ENCODE data around the gene USP34.

The USP34 gene

GRCh38 chr2:61241266-61241665 is 229.6 kb downstream of the USP34 start:
- no peak overlapping the region for H3K27ac Mint-ChIP-seq

GRCh38 chr2:61238219-61239012 is 232.5 kb downstream of the USP34 start:
- intact Hi-C loops (cut with micrococcal nuclease) = no loop called here
- Mint-ChIP-seq H3K4me3 (no peak overlapping the region), H3K27ac (no peak overlapping the region), H3K4me1 (ENCODE audit: low read depth) (no peaks in the 10 kb centered on the region), H3K9me3 (no peaks in the 10 kb centered on the region), H3K27me3 (no peaks in the 10 kb centered on the region), H3K36me3 (ENCODE audit: low read depth) (peaks cover 79% of the 10 kb centered on the region)

More at GRCh38 chr2:61241266-61241665, 229.6 kb downstream of the USP34 start:
- no peaks in the 10 kb centered on the region for H3K4me1 Mint-ChIP-seq (ENCODE audit: low read depth)
- no peaks in the 10 kb centered on the region for H3K9me3 Mint-ChIP-seq
- H3K27me3 Mint-ChIP-seq = no peaks in the 10 kb centered on the region
- peaks cover 81% of the 10 kb centered on the region for H3K36me3 Mint-ChIP-seq (ENCODE audit: low read depth)
- no peak overlapping the region for H3K4me3 Mint-ChIP-seq
- intact Hi-C loops (cut with micrococcal nuclease) = no loop called here

- H3K4me3 Mint-ChIP-seq = no peak overlapping the region
- H3K27me3 Mint-ChIP-seq = no peaks in the 10 kb centered on the region
- intact Hi-C loops (cut with micrococcal nuclease) = no loop called here
- peaks cover 78% of the 10 kb centered on the region for H3K36me3 Mint-ChIP-seq (ENCODE audit: low read depth)
- no peaks in the 10 kb centered on the region for H3K4me1 Mint-ChIP-seq (ENCODE audit: low read depth)
- no peaks in the 10 kb centered on the region for H3K9me3 Mint-ChIP-seq
- no peak overlapping the region for H3K27ac Mint-ChIP-seq
These were observed 235.2 kb downstream of the USP34 start for GRCh38 chr2:61235716-61236115.

- intact Hi-C loops (cut with micrococcal nuclease) = no loop called here
- Mint-ChIP-seq H3K36me3 (ENCODE audit: low read depth) (peaks cover 81% of the 10 kb centered on the region), H3K27me3 (no peaks in the 10 kb centered on the region), H3K27ac (no peak overlapping the region), H3K9me3 (no peaks in the 10 kb centered on the region), H3K4me1 (ENCODE audit: low read depth) (no peaks in the 10 kb centered on the region), H3K4me3 (no peak overlapping the region)
These were observed 237.3 kb downstream of the USP34 start for GRCh38 chr2:61233581-61233980.

GRCh38 chr2:61229936-61230335 is 241.0 kb downstream of the USP34 start:
- H3K4me3 Mint-ChIP-seq = no peak overlapping the region
- H3K4me1 Mint-ChIP-seq (ENCODE audit: low read depth) = no peaks in the 10 kb centered on the region
- H3K27ac Mint-ChIP-seq = no peak overlapping the region
- intact Hi-C loops (cut with micrococcal nuclease) = no loop called here
- H3K36me3 Mint-ChIP-seq (ENCODE audit: low read depth) = peaks cover 89% of the 10 kb centered on the region
- no peaks in the 10 kb centered on the region for H3K27me3 Mint-ChIP-seq
- H3K9me3 Mint-ChIP-seq = no peaks in the 10 kb centered on the region

- intact Hi-C loops (cut with micrococcal nuclease) = no loop called here
- Mint-ChIP-seq H3K27ac (no peak overlapping the region), H3K4me1 (ENCODE audit: low read depth) (no peaks in the 10 kb centered on the region), H3K36me3 (ENCODE audit: low read depth) (peaks cover 78% of the 10 kb centered on the region), H3K9me3 (no peaks in the 10 kb centered on the region), H3K4me3 (no peak overlapping the region), H3K27me3 (no peaks in the 10 kb centered on the region)
These were observed 248.3 kb downstream of the USP34 start for GRCh38 chr2:61222567-61222966.

GRCh38 chr2:61221819-61222218 is 249.1 kb downstream of the USP34 start:
- H3K27me3 Mint-ChIP-seq = no peaks in the 10 kb centered on the region
- intact Hi-C loops (cut with micrococcal nuclease) = no loop called here

GRCh38 chr2:61220768-61221167 is 250.1 kb downstream of the USP34 start:
- no peak overlapping the region for H3K4me3 Mint-ChIP-seq
- H3K4me1 Mint-ChIP-seq (ENCODE audit: low read depth) = no peaks in the 10 kb centered on the region
- H3K9me3 Mint-ChIP-seq = no peaks in the 10 kb centered on the region
- intact Hi-C loops (cut with micrococcal nuclease) = no loop called here
- H3K27me3 Mint-ChIP-seq = no peaks in the 10 kb centered on the region
- H3K27ac Mint-ChIP-seq = no peak overlapping the region
- peaks cover 73% of the 10 kb centered on the region for H3K36me3 Mint-ChIP-seq (ENCODE audit: low read depth)

More at GRCh38 chr2:61221819-61222218, 249.1 kb downstream of the USP34 start:
- no peaks in the 10 kb centered on the region for H3K9me3 Mint-ChIP-seq
- H3K4me1 Mint-ChIP-seq (ENCODE audit: low read depth) = no peaks in the 10 kb centered on the region
- H3K4me3 Mint-ChIP-seq = no peak overlapping the region
- H3K27ac Mint-ChIP-seq = no peak overlapping the region
- H3K36me3 Mint-ChIP-seq (ENCODE audit: low read depth) = peaks cover 74% of the 10 kb centered on the region

GRCh38 chr2:61218817-61219170 is 252.1 kb downstream of the USP34 start:
- no peaks in the 10 kb centered on the region for H3K9me3 Mint-ChIP-seq
- no peaks in the 10 kb centered on the region for H3K4me1 Mint-ChIP-seq (ENCODE audit: low read depth)
- no peaks in the 10 kb centered on the region for H3K27me3 Mint-ChIP-seq
- peaks cover 67% of the 10 kb centered on the region for H3K36me3 Mint-ChIP-seq (ENCODE audit: low read depth)
- no peak overlapping the region for H3K4me3 Mint-ChIP-seq
- intact Hi-C loops (cut with micrococcal nuclease) = no loop called here
- no peak overlapping the region for H3K27ac Mint-ChIP-seq

GRCh38 chr2:61218076-61218816 is 252.6 kb downstream of the USP34 start:
- no peaks in the 10 kb centered on the region for H3K4me1 Mint-ChIP-seq (ENCODE audit: low read depth)
- H3K27ac Mint-ChIP-seq = no peak overlapping the region
- no peak overlapping the region for H3K4me3 Mint-ChIP-seq
- H3K36me3 Mint-ChIP-seq (ENCODE audit: low read depth) = peaks cover 65% of the 10 kb centered on the region
- intact Hi-C loops (cut with micrococcal nuclease) = no loop called here
- no peaks in the 10 kb centered on the region for H3K9me3 Mint-ChIP-seq
- H3K27me3 Mint-ChIP-seq = no peaks in the 10 kb centered on the region

GRCh38 chr2:61214171-61214570 is 256.7 kb downstream of the USP34 start:
- Mint-ChIP-seq H3K36me3 (ENCODE audit: low read depth) (peaks cover 58% of the 10 kb centered on the region), H3K4me1 (ENCODE audit: low read depth) (no peaks in the 10 kb centered on the region), H3K4me3 (no peak overlapping the region), H3K27me3 (no peaks in the 10 kb centered on the region), H3K9me3 (no peaks in the 10 kb centered on the region), H3K27ac (no peak overlapping the region)
- intact Hi-C loops (cut with micrococcal nuclease) = no loop called here

GRCh38 chr2:61210332-61210981 is 260.4 kb downstream of the USP34 start:
- Mint-ChIP-seq H3K27ac (no peak overlapping the region), H3K4me1 (ENCODE audit: low read depth) (no peaks in the 10 kb centered on the region), H3K36me3 (ENCODE audit: low read depth) (peaks cover 59% of the 10 kb centered on the region), H3K27me3 (no peaks in the 10 kb centered on the region), H3K4me3 (no peak overlapping the region), H3K9me3 (no peaks in the 10 kb centered on the region)
- intact Hi-C loops (cut with micrococcal nuclease) = no loop called here

- Mint-ChIP-seq H3K27me3 (no peaks in the 10 kb centered on the region), H3K4me1 (ENCODE audit: low read depth) (no peaks in the 10 kb centered on the region), H3K9me3 (no peaks in the 10 kb centered on the region), H3K36me3 (ENCODE audit: low read depth) (peaks cover 71% of the 10 kb centered on the region), H3K27ac (no peak overlapping the region), H3K4me3 (no peak overlapping the region)
- intact Hi-C loops (cut with micrococcal nuclease) = loop anchor here (10.0 kb wide), 1 partner anchor 290 kb away; no protein-coding TSS in a partner anchor
These were observed 265.8 kb downstream of the USP34 start for GRCh38 chr2:61205132-61205531.

GRCh38 chr2:61196671-61197070 is 274.2 kb downstream of the USP34 start:
- Mint-ChIP-seq H3K4me1 (ENCODE audit: low read depth) (no peaks in the 10 kb centered on the region), H3K9me3 (no peaks in the 10 kb centered on the region), H3K27ac (no peak overlapping the region), H3K4me3 (no peak overlapping the region), H3K27me3 (no peaks in the 10 kb centered on the region), H3K36me3 (ENCODE audit: low read depth) (peaks cover 72% of the 10 kb centered on the region)
- intact Hi-C loops (cut with micrococcal nuclease) = no loop called here
